Heart left ventricle (tissue), 11 donors: ENCODE results near the gene CRY2. TPM values are rescaled to one million over a fixed set of nuclear protein-coding genes. Genes with fewer than 3 reads are reported as not detected.

ENCODE experiments used
- polyA plus RNA-seq, 2 donors: library from polyadenylated mRNA; stranded (reverse); fragments of 200-250 nt; gene quantifications; one replicate each; pipeline ENCODE4 v1.2.3, GENCODE V29; 2013
- total RNA-seq, 9 donors: library from RNA; depleted of rRNA in 2 of 9; stranded (reverse); fragments of >200 nt in 2 of 9; fragmentation: NEBNext Ultra II Directional in 3 of 9; extraction: Animal tissue kit (Norgen Biotek cat#: 25700) in 3 of 9; gene quantifications; one replicate each; pipeline versions ENCODE4 v1.1.0 to v1.2.4, GENCODE V29; 2016 to 2023
- donor health status: ischemic (EF 13 %, LVEDD 7.1; RV severe dilation, severe dysfunction).
- donor health status: healthy with polysubstance abuse.
- donor health status: DM: no; HTN: yes; CAD: no.
- donor health status: DM: no; HTN: no; CAD: no.
- donor health status: ischemic (EF 25% LVEDD 5.7; RV mildly dilated, moderate dysfunction).
- donor health status: healthy.
- donor health status: DM: yes; HTN: yes; CAD: no.
- donor health status: PGD.
- donor health status: nonischemic (EF 23%, LVEDD 6.1; RV moderate dilation, normal function).

The CRY2 gene
- total and polyA plus RNA-seq, 11 donors: 23.2 to 132 (median 70.3) TPM

Other genes with a start within 250 kb of the CRY2 start
- gene CHST1, start 181.9 kb upstream of the CRY2 start, total RNA-seq: 1 to 10 TPM in 8 of 9 donors, under 1 TPM in 1; 0.59 to 6.5 (median 1.8) TPM
- gene CHST1, start 181.9 kb upstream of the CRY2 start, polyA plus RNA-seq: 1 to 10 TPM; 1.5 to 3.8 TPM
- 10 to 100 TPM in 4 of 9 donors, 1 to 10 TPM in 5; 5.5 to 11.3 (median 7.8) TPM for gene SLC35C1, start 42.3 kb upstream of the CRY2 start, total RNA-seq
- 10 to 100 TPM in 1 of 2 donors, 1 to 10 TPM in 1; 5.3 to 21.0 TPM for gene SLC35C1, start 42.3 kb upstream of the CRY2 start, polyA plus RNA-seq
- gene MAPK8IP1, start 38.2 kb downstream of the CRY2 start, total RNA-seq: 1 to 10 TPM; 5.0 to 8.0 (median 7.6) TPM
- gene MAPK8IP1, start 38.2 kb downstream of the CRY2 start, polyA plus RNA-seq: 1 to 10 TPM; 2.4 to 3.1 TPM
- under 1 TPM in 4 of 9 donors, not detected in 5; 0.37 to 1.00 (median 0.46) TPM for gene FREY1, start 59.8 kb downstream of the CRY2 start, total RNA-seq
- gene FREY1, start 59.8 kb downstream of the CRY2 start, polyA plus RNA-seq: under 1 TPM; 0.40 to 0.46 TPM
- gene PEX16, start 70.4 kb downstream of the CRY2 start, total RNA-seq: 10 to 100 TPM; 10.4 to 20.0 (median 14.6) TPM
- gene PEX16, start 70.4 kb downstream of the CRY2 start, polyA plus RNA-seq: 10 to 100 TPM; 16.3 to 22.8 TPM
- gene LARGE2, start 75.2 kb downstream of the CRY2 start, total RNA-seq: under 1 TPM in 1 of 9 donors, not detected in 8; 0.88 TPM
- gene LARGE2, start 75.2 kb downstream of the CRY2 start, polyA plus RNA-seq: under 1 TPM in 1 of 2 donors, not detected in 1; 0.17 TPM